Lung microvascular endothelial cell (primary cell): ENCODE data around the gene BAHD1. TPM values are rescaled to one million over a fixed set of nuclear protein-coding genes. Genes with fewer than 3 reads are reported as not detected.
A peak's percentile ranks its signal among the peaks of the same experiment; 100 is the strongest.

Source experiments
- DNase-seq, 2 donors: peaks; one replicate each; pipeline versions ENCODE4 v3.0.0 to v3.0.0-alpha.2; 2010; ENCODE audit warnings: low read depth in 2 of 2
- total RNA-seq: library from RNA; depleted of rRNA; stranded (reverse); fragments of >200 nt; gene quantifications from 2 replicates; pipeline ENCODE4 v1.2.1, GENCODE V29; 2014

BAHD1 gene
- total RNA-seq, 1 donor from 2014 or later: 6.5 TPM

DNA sequence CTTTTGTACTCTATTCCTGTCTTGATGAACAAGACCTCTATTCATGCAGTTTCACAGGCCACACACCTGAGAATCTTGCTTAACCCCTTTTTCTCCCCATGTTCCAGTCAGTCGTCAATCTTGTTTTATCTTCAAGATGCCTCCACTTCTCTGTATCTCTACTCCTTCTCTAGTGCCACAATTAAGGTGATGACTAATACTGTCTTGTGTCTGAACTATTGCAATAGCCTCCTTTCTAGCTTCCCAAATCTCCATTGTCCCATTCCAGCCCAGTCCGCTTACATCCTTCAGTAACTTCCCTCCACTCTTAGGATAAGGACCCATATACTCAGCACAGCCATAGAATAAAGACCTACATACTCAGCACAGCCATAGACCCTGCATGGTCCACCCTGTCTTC, 54.8 kb downstream of the BAHD1 start:
- DNase-seq: no peak

DNA sequence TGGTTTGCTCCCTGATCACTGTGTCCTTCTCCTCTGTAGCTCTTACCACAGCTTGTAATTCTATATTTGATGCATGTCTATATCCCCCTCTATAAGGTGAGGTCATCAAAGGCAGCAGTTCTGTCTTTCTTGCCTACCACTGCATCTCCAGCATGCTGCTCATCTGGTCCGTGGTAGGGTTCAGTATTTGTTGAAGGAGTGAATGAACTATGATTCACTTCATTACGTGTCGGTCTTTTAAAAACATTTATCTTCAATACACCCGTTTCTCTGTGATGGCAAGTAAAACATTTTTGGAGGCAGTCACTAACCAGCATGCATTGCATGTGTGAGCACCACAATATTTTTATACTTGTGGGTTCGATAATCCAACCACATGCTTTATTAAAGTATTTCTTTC, 57.7 kb downstream of the BAHD1 start:
- no peak for DNase-seq

DNA sequence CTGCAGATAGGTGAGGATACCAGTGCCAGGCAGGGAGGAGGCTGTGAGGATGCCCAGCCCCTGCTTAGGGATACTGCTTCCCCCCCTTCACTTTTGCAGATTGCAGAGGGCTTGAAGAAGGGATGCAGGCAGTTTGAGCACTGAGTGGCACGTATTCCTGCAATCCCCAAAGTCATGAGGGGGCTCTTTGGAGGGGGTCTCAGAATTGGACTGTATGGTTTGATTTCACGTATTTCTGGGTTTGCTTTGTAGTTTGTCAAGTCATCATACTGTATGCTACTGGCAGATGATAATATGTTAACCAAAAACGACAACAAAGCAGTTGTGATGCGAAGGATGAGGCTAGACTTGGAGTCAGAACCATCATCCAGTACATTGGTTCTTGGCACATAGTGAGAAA, 58.1 kb downstream of the BAHD1 start:
- DNase-seq: no peak

DNA sequence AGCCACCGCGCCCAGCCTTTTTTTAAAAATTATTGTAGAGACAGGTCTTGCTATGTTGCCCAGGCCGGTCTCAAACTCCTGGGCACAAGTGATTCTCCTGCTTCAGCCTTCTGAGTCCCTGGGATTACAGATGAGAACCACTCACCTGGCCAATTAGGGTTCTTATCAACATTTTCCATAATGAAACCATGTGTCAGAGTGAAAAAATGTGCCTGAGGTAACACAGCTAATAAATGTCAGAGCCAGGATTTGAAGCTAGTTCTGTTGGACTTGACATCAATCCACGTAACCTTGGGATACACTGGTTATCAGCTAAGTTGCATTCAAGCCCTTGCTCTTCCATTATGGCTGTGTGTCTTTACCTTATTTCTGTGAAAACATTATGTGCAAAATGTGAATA, 59.2 kb downstream of the BAHD1 start:
- DNase-seq: no peak

DNA sequence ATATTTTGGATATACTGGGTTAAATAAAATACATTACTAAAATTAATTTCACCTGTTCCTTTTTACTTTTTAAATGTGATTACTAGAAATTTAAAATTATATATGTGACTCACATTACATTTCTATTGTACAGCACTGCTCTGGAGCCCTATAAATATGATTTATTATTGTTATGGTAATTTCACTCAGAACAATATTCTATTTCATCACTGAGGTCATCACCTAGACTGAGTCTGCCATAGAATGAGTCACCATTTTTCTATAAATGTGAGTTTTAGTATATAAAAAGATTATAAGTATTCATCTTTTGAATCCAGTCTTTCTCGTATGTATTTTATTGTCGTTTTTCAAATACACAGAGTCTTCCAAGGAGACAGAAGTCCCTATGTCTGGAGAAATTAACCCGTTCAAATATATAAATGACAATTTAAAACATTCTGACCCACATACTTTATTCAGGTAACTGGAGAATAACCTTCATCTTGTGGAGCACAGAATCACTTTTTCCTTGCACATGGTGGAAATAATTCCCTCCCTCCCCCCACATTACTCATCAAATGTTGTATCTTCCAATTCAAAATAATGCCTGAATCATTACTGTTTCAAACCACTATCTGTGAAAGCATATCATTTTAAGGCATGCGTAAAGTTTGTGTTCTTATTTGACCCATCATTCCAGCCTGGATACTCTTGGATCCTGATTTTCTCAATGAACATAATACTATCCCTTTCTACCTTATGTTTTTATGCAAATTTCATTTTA, 60.0 kb downstream of the BAHD1 start:
- peak; percentile 11 to 40 for DNase-seq

DNA sequence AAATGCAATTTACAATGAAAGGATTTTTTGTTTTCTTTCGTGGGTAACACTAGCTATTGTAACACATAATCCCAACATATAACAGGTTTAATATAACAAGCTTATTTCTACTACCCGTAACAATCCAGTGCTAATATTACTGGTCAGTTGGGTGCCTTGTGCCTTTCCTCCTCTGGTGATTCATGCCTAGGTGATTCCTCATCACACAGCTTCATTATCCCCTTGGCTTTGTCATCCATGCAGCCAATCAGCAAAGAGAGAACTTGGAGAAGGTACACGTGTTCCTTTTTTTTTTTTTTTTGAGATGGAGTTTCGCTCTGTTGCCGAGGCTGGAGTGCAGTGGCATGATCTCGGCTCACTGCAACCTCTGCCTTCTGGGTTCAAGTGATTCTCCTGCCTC, 60.7 kb downstream of the BAHD1 start:
- DNase-seq: no peak

DNA sequence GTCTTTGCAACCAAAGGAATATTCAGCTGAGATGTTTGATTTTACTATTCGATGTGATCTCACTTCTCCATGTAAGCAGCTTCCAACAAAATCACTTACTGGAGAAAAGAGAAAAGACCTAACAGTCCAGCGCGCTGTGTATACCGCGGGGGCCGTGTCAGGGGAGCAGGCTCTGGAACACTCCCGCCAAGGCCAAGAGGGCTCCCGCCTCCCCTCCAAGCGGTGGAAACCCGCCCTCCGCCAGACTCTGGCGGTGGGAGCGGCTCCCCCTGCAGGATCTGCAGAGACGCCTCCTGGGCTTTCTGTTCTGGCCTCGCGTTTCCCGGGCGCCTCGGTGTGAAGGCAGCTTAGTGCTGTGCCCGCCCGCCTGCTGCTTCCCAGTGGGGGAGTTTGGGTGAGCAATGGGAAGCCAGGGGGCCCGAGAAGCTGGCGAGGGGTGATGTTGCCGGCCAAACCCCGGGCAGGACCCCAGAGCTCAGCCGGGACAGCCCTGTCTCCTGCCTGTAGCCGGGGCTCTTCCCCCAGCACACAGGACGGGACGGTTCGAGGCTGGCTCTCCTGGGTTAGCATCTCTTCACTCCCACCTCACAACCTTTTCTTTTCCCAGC, 66.3 kb downstream of the BAHD1 start:
- peak; percentile 66 to 72 for DNase-seq

DNA sequence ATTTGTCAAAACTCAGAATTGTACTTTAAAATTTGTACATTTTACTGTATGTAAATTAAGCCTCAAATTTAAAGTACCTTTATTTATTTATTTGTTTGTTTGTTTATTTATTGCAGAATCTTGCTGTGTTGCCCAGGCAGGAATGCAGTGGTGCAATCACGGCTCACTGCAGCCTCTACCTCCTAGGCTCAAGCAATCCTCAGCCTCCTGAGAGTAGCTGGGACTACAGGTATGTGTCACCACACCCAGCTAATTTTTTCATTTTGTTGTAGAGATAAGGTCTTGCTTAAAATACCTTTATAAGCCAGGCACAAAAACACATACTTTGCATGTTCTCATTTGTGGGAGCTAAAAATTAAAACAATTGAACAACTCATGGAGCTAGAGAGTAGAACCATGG, 67.5 kb downstream of the BAHD1 start:
- no peak for DNase-seq

DNA sequence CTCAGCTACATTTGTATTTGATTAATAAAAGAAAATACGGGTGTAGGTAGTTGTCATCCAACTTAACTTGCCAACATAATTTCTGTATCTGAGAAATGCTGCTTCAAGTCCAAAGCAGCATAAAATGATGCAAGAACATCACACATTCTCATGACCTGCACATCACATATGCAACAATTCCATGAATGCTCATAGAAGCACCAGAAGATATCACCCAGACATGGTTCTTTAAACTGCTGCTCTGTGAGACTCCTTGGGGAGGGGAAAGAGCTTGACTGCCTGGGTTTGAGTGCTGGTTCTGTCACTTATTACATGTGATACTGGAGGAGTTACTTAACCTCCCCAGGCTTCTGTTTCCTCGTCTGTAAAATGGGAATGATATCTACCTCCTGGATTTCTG, 69.4 kb downstream of the BAHD1 start:
- DNase-seq: no peak

DNA sequence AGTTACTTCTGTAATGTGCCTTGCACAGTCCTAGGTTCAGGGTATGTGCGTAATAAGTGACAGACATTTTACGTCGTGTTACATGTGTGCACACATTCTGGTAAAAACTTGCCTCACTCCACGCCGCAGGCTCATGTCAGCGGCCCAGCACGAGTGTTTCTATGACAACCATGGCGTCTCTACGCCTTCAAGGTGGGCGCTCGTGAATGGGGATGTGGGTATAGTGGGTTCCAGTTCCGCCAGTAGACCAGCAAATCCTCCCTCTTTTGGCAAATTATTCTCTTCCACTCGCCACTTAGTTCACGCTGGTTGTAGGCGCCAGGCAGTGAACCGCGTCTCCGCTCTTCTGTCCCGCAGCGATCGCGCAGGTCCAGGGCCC, 70.3 kb downstream of the BAHD1 start:
- no peak for DNase-seq

DNA sequence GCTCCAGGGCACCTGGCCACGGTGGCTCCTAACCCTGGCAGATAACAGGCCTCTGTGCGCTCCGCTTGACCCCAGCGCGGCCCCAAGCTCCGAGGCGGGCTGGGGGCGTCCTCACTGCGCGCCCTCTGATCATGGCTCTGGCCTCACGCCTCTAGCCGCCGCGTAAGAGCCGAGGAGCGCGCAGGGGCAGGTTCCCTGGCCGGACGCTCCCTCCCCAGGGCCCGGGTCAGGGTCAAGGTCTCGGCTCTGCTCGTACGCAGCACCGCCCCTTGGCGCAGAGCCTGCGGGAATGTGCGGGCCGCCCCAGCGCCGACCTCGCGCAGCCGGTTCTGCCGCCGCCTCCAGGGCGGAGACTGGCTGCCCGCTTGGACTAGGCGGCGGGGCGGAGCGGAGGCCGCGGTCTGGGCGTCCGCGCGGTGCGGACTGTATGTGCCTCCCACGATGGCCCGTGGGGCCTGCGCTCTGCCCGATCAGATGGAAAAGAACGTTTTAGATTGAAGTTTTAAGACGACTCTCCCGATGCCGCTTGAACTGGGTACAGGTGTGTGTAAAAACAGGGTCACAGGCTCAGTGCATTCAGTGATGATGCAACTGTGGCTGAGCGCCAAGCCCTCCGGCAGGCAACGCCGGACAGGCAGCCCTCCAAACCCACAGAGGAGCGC, 70.8 kb downstream of the BAHD1 start:
- peak; percentile 33 to 54 for DNase-seq

DNA sequence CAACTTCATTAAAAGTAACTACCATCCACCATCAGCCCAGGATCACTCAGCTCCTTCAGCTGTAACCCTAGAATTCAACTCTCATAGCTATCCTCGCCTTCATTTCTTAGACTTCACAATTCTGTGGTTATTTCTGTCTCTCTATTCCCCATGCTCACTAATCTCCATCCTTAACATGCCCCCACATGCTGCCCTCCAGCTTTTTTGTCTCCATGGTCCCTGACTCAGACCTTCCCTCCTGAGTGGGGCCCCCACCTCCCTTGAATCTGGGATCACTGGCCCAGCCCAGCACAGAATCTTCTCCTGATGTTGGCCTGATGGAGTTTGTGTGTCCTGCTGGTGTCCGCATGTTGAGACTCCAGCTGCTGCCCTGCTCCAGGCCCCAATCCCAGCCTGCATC, 71.7 kb downstream of the BAHD1 start:
- DNase-seq: no peak

DNA sequence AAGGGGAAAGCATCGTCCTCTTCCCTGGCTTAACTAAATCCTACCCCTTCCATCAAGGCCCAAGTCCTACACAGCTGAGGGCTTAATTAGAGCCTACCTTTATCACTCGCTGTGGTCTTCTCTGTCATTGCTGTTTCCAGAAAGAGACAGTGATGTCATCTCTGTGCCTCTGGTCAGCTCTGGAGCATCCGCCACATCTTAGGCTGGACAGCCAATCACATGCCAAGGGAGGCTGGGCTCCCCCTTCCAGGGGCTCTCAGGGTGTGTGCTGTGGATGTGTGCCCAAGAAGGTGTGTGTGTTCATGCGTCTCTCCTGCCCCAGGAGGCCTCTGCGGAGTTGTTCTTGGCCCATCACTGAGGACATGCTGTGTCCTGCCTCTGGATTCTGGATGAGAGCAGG, 72.9 kb downstream of the BAHD1 start:
- no peak for DNase-seq

DNA sequence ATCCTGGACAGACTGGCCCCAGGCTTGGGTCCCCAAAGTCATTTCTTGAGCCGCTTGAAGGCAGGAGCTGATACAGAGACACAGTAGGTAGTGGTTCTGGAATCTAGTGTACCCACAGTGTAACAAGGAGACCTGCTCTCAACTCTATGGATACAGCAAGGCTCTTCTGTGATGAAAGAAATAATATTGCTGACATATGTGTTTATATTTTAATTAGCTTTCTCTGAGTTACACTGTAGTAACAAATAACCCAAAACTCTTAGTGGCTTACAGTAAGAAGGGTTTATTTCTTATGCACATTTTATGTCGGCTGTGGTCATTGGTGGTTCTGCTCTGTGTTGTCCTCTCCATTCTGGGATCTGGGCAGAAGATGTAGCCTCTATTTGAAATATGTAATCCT, 75.6 kb downstream of the BAHD1 start:
- no peak for DNase-seq

Other genes starting within 250 kb of the BAHD1 start
- gene PAK6, start 201.9 kb upstream of the BAHD1 start, total RNA-seq: not detected in 2 replicates
- gene ANKRD63, start 157.9 kb upstream of the BAHD1 start, total RNA-seq: not detected in 2 replicates
- under 0.01 and 0.44 TPM in 2 replicates for gene PLCB2, start 133.0 kb upstream of the BAHD1 start, total RNA-seq
- gene INAFM2, start 117.3 kb upstream of the BAHD1 start, total RNA-seq: 11.3 and 14.1 TPM in 2 replicates
- gene CCDC9B, start 100.0 kb upstream of the BAHD1 start, total RNA-seq: 8.9 and 11.1 TPM in 2 replicates
- gene PHGR1, start 89.9 kb upstream of the BAHD1 start, total RNA-seq: not detected in 2 replicates
- under 0.01 TPM in 2 replicates for gene DISP2, start 82.7 kb upstream of the BAHD1 start, total RNA-seq
- 10.9 and 21.1 TPM in 2 replicates for gene KNSTRN, start 58.2 kb upstream of the BAHD1 start, total RNA-seq
- gene IVD, start 35.2 kb upstream of the BAHD1 start, total RNA-seq: 31.4 and 32.3 TPM in 2 replicates
- 6.1 and 6.7 TPM in 2 replicates for gene CHST14, start 30.0 kb downstream of the BAHD1 start, total RNA-seq
- gene CCDC32, start 124.1 kb downstream of the BAHD1 start, total RNA-seq: 14.4 and 16.1 TPM in 2 replicates
- gene RPUSD2, start 128.3 kb downstream of the BAHD1 start, total RNA-seq: 7.4 and 10.1 TPM in 2 replicates
- gene KNL1, start 153.3 kb downstream of the BAHD1 start, total RNA-seq: 2.0 and 7.6 TPM in 2 replicates